Activated T-helper 9 cell treated with anti-CD3 and anti-CD28 coated beads, Interleukin-2, amount 50 U/mL, for 16 hours (primary cell): ENCODE data around the gene NMRK1.
A peak's percentile ranks its signal among the peaks of the same experiment; 100 is the strongest.

Experiments used
- DNase-seq: peaks from one replicate; pipeline ENCODE4 v3.0.0-alpha.2; 2020; ENCODE audit warnings: low read depth

NMRK1 gene

DNA sequence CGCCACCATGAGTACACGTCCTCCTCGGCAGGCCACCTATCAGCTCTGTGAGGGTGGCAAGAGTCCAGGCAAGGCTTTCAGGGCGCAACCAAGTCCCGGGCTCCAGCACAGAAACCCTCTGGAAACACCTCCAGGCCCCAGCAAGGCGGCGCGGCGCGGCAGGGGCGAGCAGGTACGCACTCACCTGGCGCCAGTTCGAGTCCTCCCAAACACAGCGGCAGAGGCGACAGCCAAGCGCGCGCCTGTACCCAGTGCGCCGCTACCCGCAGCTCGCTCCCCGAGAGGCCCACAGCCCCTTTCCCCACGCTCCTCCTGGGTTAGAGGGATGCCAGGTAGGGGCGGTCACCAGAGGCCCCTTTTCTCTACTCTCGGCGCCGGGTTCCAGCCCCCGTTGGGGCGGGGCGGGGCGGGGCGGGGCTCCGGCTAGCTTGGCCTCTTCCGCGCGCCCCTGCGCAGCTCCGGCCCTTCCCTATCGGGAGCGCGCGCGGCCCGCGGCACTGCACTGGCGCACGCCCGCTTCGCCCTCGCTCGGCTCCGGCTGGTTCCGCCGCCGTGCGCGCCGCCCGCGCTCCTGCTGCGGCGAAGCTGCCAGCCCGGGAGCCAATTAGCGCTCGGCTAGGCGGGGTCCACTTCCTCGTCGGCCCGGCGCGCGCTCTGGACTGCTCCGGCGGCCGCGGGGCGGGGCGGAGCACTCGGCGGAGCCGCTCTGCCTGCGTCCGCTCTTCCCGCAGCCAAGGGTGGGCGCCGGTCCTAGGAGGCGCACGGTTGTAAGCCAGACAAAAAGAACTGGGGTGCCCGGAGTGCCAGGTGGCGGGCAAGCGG is at the start of gene NMRK1, which contains the start of gene OSTF1:
NMRK1 (minus strand) TSS at position 332 of the 822 bp plus-strand sequence. CDS start 5,040 bp downstream, outside the sequence.
OSTF1 (plus strand) TSS at position 691 of the 822 bp plus-strand sequence. CDS start 179 bp downstream, outside the sequence.
- DNase-seq, result peak; percentile 91

DNA sequence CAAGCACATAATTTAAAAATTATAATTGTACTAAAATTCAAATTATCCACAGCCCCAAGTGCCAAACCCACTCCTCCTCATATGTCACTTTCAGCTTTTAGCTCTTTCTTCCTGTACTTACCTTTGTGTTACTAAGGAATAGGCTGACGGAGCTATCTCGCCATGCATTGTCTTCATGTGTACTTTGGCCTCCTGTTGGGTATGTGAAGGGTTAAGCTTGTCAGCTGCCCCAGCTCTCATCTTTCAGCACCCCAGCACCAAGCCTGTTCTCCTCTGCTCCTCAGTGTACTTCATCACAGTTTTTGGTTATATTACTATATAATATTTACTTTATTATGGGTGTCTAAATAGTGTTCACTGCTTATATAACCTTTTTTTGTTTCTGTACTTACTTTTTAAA is 46.5 kb upstream of the NMRK1 start:
- DNase-seq, result no peak

DNA sequence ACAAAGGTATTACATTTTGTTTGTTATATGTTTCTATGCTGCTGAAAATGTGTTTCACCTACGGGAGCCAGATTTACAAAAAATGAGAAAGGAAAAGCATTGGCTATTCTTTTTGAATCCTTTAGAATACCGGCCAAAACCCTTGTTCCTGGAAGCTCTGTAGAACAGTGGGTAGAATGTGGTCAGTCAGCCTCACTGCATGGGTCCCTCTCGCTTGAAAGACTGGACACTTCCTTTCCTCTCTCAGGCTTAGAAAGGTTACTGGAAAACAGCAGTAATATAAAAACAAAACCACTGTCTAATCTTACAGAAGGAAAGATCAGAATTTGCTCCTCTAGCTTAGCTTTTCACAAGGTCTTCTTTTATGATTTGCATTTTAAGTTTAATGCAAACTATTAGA is 45.4 kb upstream of the NMRK1 start:
- no peak for DNase-seq

- DNase-seq, result no peak
Observed at GRCh38 chr9:75132244-75132643, 44.3 kb upstream of the NMRK1 start.

- no peak for DNase-seq
Observed at GRCh38 chr9:75131700-75132099, 43.7 kb upstream of the NMRK1 start.

GRCh38 chr9:75130621-75131230 is 42.8 kb upstream of the NMRK1 start:
- no peak for DNase-seq

- DNase-seq, result no peak
Observed at GRCh38 chr9:75130172-75130571, 42.2 kb upstream of the NMRK1 start.

GRCh38 chr9:75128535-75128934 is 40.6 kb upstream of the NMRK1 start:
- no peak for DNase-seq

DNA sequence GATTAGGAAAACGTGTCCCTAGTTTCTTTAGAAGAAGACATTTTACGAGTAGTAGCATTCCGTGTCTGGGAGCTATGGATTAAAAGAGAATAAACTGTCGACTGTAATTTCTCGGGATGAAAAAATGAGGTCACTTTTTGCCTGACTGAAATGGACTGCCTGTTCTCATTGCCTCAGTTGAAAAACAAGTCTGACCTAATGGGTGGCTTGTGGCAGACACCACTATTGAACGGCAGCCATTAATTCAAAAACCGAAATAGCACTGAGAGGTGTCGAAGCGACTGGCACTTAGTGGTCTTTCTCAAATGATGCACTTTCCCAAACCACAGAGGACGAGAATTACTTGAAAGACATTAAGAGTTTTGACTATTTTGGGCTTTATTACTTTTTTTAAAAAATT is 35.7 kb upstream of the NMRK1 start:
- DNase-seq, result no peak

GRCh38 chr9:75121914-75122558 is 34.1 kb upstream of the NMRK1 start:
- DNase-seq, result no peak

DNA sequence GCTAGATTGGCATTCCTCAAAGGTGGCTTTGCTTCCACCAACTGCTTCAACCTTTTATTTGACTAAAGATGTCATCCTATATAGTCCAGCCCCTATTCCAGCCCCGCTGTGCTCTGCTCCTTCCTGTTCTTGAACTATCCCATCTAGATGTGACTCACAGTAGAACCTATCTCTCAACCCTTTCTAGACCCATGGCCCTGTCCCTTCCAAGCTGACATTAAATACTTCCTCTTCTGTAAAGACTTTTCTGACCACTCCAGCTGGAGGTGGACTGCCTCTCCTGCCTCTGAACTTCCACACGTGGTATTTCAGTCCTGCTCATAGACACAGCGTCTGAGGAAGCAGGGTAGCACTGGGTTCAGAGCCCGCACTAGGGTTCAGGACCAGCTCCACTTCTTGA is 32.7 kb upstream of the NMRK1 start:
- no peak for DNase-seq

DNA sequence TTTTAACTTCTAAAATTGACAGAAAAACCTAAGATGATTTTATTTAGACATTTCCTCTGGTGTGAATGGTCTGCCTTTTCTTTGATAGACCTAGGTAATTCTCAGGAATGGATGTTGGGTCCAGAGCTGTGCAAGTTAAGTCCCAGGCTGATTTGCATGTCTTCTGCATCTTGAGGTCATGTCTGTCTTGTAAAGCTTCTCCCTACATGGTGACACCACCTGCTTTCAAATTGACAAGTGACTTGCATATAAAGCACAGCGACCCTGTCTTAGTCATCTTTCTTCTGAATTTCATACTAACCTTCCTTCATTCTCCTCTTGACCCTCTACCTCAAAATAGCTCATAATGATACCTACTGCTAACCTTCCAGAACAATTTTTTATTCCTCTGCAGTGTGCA is 29.6 kb upstream of the NMRK1 start:
- DNase-seq, result no peak

- no peak for DNase-seq
Observed at GRCh38 chr9:75116306-75116705, 28.4 kb upstream of the NMRK1 start.

- no peak for DNase-seq
Observed at GRCh38 chr9:75112789-75113188, 24.8 kb upstream of the NMRK1 start.

GRCh38 chr9:75111019-75111622 is 23.2 kb upstream of the NMRK1 start:
- no peak for DNase-seq

DNA sequence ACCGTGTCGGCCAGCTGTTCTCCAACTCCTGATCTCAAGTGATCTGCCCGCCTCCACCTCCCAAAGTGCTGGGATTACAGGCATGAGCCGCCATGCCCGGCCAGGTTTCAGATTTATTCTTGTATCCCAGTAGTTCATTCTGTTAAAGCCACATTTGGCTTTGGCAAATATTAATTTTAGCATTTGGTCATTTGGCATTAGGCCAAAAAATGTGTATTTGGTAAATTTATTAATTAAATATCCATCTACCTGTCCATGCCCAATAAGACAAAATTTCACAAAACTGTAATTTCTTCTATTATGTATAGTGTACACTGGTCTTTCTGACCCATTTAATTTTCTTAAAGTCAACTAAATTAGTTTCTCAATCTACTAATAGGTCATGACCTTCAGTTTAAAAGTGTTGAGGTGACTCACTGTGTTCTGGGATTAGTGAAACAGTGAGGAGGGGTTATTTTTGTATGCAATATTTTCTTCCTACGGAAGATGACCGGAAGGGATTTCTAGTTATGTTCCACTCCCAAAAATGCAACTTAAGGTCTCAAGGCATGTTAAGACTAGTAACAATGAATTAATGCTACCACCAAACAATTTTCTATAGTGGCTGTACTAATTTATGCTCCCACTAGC is 21.4 kb upstream of the NMRK1 start:
- DNase-seq, result no peak

- DNase-seq, result no peak
Observed at GRCh38 chr9:75108571-75108970, 20.6 kb upstream of the NMRK1 start.

DNA sequence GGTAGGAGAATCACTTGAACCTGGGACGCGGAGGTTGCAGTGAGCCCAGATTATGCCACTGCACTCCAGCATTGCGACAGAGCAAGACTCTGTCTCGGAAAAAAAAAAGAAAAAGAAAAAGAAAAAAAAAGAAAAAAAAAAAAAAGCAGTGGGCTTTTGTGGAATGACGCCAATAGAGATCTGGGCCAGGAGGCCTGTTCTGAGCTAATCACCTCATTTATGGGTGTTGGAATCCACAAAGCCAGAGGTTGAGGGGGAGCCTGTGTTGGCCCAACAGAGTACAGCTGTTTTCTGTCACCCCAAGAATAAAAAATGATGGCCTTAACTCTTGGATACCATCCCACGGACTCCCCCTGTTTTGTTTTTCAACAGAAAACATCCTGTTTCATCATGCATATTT is 18.9 kb upstream of the NMRK1 start:
- no peak for DNase-seq

- no peak for DNase-seq
Observed at GRCh38 chr9:75105841-75106240, 17.9 kb upstream of the NMRK1 start.

DNA sequence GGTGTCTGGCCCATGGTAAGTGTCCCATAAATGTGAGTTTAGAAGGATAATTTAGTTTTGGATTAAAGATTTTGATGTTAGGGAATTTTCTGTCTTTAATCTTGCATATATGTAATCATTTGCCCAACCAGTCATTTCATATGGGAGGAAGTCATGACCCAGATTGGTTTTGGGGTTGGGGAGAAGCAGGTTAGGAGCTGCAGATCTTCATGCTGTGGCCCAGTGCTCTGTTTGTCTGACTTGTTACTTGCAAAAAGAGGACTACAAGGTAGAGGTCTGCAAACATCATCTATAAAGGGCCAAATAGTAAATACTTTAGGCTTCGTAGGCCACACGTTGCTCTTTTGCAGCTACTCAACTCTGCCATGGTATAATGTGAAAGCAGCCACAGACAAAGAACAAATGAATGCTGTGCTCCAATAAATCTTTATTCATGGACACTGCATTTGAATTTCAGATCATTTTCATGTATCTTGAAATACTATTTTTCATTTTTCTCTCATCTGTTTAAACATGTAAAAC is 17.1 kb upstream of the NMRK1 start:
- DNase-seq, result no peak

GRCh38 chr9:75104607-75105006 is 16.7 kb upstream of the NMRK1 start:
- no peak for DNase-seq
